GM21360 (cell line): ENCODE measurements around the gene AJAP1.

Experiments used
- ATAC-seq: cut with Tn5 transposase; IDR thresholded peaks from one replicate; pipeline ENCODE4 v1.9.1; 2021; ENCODE audit warnings: mild to moderate bottlenecking, moderate library complexity; ENCODE audit not compliant: unreplicated experiment

AJAP1 gene

DNA sequence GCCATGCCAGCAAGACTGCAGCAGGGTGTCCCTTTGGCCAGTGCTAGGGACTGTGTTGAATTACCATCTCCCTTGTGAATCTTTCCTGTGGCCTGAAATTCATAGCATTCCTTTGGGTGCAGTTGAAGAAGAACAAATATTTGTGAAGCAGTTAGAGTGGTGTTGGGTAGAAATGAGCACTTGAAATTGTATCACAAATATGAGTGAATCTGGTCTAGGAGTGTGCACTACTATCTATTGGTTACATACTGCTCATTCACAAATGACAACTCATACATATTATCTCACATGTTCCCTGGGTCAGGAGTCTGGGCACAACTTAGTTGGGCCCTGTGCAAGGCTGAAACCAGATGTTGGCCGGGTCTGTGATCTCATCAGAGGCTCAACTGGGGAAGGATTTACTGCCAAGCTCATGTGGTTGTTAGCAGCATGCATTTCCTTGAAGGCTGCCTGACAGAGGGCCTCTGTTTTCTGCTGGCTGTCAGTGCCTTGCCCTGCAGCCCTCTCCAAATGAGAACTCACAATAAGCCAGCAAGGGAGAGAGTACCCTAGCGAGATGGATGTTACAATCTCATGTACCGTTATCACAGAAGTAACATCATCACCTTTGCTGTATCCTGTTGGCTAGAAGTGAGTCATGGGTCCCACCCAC, 23.8 kb downstream of the AJAP1 start:
- no peak for ATAC-seq

DNA sequence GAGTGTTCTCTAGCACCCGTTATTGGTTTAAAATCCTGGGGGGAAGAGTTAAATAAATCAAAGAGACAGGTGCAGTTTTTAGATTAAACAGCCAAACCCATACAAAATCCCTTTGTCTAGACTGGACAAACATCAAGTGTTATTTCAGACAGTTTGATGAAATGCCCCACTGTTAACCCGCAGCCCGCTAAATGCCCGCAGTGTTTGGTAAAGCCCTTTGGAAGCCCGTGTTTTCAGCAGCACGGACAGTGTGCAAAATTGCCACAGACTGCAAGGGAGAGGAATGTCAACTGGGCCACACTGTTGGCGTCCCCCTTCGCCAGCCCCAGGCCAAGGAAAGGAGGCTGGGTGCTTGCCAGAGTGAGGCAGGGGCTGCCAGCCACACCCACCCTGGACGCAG, 26.6 kb downstream of the AJAP1 start:
- ATAC-seq, result no peak

DNA sequence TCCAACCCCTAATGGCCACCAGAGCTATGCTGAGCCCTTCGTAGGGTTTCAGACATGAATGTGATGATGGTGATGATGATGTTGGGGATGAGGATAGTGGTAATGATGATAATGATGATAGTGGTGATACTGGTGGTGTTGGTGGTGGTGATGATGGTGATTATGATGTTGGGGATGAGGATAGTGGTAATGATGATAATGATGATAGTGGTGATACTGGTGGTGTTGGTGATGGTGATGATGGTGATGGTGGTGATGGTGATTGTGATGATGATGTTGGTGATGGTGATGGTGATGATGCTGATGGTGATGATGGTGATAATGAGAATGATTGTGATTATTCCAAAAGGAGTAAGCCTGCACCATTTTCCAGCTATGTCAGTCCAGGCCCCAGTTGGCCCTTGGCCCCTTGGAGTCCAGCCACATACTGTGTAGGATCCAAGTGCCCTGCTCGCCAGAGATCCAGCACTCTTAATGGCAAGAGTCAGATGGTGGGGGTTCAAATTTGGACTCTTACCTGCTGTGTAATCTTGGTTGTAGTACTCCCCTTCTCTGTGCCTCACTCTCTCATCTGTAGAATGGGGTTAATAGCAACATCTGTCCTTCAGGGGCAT, 28.3 kb downstream of the AJAP1 start:
- no peak for ATAC-seq

DNA sequence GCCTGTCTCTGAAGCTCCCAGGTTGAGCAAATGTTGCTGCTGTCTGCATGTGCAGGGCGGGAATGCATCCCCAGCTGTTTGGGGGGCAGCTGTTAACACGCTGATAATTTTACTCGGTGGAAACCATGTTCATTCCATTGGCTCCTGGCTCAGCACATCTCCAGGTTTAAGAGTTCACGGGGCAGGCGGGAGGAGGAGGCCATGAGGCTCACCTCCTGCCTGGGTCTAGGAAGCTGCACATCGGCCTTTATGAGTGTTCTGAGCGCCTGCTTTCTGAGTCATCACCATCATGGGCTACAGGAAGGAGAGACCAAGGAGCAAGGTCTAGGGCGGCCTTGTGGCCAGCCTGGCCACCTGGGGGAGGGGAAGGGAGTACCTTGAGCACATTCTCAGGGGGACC, 29.7 kb downstream of the AJAP1 start:
- ATAC-seq, result no peak

DNA sequence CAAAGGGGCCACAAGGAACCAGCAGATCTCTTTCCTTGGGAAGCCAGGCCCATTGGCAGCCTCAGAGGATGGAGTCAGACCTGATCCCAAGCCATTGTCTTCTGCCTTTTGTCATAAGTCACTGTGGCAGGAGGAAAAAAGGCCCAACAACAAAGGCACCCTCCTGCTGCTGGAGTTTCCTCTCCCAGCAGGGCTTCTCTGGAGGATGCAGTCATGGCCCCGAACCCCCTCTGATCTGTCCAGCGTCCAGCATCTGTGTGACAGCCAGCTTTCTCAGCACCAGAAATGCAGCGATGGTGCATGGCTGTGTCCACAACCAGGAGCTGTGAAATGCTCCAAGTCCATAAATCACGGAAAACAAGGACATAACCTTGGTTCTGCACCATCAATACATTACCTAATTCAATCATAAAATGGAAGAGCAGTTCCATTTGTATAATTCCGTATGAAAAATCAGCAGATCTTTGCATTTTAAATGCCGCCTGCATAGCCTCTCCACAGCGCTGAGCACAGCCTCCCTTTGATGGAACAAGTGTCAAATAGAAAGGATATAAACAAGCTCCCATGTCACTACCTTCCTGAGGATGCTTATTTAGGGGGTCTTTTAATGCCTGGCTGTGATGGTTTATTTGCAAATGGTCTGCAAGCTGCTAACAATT, 30.6 kb downstream of the AJAP1 start:
- no peak for ATAC-seq

DNA sequence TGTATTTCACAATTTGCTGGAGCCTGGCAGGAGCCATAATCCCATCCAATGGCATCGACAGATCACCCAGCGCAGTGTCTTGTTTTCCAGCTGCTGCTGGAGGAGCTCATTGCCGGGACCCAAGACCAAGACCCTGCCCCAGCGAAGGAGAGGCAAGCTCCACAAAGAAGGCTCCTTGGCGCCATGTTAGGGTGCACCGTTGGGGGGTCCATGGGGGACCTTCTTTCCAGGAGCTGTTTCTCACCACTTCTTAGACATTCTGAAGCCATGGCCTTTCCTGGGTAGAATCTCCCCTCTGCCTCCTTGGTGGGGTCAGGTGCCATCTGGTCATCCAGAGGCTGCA, 31.1 kb downstream of the AJAP1 start:
- ATAC-seq, result no peak

DNA sequence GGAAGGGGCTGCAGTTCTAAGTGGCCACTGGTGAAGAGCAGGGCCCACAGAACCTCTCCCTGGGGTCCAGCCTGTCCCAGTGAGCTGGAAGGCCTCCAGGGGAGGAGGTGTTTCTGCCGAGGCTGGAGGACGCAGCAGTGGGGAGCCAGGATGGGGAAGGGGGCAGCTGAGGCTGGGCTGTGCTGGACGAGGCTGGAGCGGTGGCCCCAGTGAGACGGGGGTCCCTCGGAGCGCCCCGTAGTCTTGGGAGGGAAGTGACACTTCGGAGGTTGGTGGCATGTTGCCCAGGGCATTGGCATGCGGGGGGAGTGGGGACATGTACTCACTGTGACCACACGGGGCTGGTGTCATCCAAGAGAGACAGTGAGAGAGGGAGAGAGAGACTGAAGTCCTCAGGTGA, 33.5 kb downstream of the AJAP1 start:
- ATAC-seq, result no peak

DNA sequence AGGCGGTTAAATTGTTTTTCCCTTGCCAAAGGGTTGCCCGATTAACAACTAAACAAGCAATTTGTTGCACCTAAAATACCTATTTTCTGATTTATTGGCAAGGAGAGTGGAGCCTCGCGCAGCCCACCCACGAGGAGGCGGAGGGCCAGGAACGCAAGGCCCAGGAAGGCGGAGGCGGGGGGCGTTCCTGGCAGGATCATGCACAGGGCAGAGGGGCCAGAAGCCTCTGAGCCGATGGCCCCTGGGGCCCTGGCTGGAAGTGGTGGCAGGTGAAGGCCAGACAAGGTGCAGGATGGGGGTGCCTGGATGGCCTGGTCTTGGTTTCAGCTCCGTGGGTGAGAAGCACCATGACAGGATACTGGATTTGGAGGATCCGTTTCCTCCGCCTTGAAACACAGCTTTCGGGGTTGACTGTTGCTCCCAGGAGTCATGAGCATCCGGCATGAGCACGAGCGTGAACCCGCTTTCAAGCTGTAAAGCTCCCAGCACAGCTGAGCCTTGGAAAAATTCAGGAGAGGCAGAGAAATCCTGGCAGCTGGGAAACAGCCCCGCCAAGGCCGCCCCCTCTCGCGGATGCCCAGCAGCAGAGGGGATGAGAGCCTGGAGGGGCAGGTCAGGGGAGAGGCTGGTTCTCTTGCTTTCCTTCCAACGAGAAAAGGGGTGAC, 35.0 kb downstream of the AJAP1 start:
- no peak for ATAC-seq

DNA sequence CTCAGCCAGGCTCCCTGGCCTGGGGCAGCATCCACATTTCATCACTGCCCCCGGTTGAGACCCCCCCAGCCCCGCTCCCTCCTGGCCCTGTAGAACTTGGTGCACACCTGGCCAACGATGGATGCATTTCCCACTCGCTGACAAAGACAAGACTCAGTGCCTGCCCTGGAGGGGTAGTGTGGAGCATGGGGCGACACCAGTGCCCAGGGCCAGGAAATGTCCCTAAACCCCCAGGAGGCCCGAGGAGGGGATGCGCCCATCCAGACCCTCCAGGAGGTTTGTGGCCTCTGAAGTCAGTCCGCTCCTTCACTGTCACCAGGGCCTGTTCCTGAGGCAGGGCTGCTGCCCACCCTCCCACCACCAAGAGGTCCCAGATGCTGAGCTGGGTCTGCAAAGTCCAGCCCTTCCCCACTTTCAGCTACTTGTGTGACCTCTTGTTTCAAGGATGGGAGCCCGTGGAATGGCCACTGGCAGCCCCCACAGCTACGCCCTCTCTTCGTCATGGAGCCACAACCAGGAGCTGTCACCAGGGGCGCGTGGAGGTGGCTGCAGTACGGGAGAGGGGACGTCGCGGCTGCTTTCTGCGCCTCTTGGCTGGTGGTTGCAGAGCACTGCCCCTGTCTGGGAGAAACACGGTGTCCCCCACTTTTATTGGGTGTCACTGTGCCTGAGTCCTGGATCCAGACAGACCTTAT, 35.7 kb downstream of the AJAP1 start:
- no peak for ATAC-seq

DNA sequence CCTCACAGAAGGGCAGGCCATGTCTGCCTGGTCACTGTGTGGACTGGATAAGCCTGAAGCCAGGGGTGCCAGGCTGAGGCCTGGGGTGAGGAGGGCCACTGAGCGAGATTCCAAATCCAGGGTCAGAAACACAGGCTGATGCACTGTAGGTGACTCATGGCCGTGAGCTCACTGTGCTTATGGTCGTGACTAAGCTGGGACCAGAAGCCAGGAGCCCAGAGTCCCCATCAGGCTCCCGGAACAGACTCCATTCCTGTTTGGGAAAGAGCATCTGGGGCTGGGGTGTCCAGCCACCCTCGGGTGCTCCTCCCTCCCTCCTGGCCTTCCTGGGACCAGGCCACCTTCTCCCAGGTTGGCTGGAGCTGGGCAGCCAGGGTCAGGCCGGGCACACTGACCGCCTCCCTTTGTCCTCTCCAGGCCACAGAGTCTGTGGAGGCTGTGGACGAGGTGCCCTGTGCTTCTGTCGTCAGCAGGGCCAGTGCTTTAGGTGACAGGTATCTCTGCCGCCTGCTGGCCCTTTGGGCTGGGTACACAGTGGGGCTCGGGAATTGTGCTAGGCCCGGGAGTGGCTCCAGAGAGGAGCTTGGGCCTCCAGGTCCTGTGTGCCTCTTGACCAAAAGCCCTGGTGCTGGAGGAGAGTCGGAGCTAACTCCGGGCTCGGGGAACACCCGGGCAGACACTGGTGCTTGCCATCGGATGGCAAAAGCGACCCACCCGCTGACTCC, 36.7 kb downstream of the AJAP1 start:
- ATAC-seq, result no peak

DNA sequence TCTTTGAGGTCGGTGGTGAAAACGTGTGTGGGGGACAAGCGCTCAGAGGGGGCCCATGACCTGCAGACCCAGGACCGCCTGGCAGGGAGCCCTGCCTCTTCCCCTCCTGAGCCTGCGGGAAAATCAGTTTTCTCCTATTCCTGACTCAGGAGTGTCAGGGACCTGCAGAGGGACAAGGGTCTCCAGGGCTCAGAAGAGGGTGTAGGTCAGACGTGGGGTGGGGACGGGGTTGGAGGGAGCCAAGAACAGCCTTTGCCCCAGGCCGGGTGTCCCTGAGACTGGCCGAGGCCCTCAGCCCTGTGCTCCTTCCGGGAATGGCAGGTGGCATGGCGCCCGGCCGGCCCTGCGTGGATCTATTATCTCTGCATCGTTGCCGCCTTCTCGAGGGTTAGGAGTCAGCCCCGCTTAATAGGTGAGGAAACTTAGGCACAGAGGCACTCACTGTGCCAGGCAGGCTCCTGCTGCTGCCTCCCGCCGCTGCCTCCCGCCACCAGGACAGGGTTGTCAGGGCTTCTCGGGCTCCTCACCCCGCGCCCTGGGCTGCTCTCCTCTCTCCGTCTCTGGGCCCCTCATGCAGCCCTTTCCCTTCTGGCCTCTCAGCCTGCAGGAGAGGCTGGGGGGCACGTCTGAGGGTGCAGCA, 37.5 kb downstream of the AJAP1 start:
- no peak for ATAC-seq

DNA sequence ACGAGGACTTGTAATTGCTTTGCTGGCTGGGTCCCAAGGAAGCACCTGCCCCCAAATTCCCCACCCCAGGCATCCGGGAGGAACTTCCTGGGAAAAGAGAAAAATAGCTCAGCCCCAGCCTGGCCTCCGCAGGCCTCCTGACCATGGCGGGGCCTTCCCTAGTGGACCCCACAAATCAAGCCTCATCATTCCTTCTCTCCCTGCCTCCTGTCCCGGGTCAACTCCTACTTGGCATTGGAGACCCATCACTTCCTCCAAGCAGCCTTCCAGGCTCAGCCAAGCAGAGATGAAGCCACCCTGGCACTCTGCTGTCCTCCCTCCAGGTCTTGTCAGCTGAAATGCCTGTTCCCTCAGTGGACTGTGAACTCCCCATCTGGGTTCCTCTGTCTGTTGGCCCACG, 38.0 kb downstream of the AJAP1 start:
- ATAC-seq, result no peak

DNA sequence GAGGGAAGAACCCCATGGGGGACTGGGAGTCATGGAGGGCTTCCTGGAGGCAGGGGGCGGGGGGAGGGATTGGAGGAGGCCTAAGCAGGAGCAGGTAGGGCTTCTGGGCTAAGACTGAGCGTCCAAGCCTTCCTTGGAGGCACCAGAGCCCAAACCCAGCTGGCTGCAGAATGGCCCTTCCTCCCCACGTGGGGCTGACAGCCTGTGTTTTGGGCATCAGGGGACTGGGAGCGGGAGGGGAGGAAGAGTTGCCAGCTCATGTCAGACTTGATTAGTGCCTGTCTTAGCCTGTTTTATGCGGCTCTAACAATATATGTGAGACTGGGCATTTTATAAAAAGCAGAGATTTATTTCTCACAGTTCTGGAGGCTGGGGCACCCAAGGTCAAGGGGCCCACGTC, 38.9 kb downstream of the AJAP1 start:
- no peak for ATAC-seq

DNA sequence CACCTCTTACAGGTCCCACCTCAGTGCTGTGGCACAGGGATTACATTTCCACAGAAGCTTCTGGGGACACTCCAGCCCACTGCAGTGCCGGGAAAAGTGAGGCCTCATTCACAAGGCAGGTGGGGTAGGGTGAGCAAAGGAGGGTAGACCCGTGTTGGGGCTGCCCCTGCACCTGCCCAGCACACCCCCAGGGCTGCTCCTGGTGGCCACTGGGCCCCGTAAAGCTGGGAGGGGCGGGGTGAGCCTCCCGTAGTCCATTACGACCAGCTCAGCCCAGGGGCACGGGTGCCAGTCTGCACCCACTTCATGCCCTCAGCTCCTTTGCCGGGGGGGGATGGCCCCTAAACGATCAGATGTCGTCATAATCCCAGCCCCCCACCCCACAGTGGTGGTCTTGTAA, 39.5 kb downstream of the AJAP1 start:
- ATAC-seq, result no peak

DNA sequence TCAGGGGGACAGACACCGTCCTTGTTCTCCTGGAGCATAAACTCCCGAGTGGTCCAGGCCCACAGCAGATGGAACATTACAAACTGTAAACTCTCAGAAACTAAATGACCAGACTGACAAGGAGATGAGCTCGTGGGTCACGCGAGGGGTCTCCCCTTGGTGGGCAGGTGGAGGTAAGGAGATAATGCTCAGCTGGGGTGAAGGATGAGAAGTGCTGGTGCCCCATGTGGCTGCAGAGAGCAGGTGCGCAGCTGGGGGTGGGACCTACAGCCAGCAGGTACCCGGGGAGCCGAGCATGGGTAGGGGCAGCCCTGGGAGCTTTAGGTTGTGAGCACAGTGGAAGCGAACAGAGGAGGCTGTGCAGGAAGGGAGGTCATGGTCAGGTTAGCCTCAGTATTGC, 40.1 kb downstream of the AJAP1 start:
- ATAC-seq, result no peak

DNA sequence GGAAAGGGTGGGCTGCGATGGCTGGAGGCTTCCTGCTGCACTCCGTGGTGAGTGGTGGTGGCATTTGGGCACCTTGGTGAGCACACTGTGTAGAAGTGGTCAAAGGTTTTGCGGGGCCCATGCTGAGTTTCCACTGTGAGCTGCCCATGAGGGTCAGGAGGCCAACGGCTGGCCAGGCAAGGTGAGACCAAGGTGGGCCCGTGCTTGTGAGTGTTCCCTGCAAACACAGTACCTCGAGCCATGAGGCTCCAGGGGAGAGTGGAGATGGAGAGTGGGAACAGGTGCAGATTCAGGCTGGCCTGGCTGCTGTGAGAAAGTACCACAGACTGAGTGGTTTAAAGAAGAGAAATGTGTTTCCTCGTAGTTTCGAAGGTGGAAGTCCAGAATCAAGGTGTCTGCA, 40.8 kb downstream of the AJAP1 start:
- ATAC-seq, result no peak

DNA sequence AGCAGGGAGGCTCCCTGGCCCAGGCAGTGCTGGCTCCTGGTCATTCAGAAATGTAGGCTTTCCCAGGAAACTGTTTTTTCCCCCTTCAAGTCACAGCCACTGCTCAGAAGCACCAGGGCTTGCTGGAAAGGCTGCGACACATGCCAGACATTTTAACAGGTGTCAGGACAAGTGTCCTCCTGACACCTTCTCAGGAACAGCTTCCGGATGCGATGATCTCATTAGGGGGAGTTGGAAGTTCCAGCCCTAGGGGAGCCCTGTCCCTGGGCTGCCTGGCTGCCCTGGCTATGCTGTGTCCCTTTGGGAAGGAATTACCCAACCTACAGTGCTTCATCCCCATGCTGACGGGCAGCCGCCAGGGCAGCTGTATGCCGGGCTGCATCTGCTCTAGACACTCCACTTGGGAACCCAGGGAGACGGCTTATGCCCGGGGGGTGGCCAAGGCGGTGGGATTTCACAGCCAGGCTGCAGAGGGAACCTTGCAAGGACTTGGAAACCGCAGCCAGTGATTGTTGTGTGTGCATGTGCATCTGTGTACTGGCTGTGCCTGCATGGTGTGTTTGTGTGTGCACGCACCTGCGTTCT, 41.8 kb downstream of the AJAP1 start:
- no peak for ATAC-seq

DNA sequence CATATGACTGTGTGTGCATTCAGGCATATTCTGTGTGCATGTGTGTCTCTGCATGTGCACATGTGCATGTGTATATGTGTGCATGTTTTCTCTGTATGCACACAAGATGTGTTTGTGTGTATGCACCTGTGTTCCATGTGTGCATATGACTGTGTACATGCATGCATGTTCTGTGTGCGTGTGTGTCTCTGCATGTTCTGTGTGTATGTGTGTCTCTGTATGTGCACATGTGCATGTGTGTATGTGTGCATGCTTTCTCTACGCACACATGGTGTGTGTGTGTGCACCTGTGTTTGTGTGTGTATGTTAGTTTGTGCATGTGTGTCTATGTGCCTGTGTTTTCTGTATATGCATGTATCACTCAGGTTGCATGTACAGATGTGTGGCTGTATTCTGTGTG, 42.3 kb downstream of the AJAP1 start:
- no peak for ATAC-seq

DNA sequence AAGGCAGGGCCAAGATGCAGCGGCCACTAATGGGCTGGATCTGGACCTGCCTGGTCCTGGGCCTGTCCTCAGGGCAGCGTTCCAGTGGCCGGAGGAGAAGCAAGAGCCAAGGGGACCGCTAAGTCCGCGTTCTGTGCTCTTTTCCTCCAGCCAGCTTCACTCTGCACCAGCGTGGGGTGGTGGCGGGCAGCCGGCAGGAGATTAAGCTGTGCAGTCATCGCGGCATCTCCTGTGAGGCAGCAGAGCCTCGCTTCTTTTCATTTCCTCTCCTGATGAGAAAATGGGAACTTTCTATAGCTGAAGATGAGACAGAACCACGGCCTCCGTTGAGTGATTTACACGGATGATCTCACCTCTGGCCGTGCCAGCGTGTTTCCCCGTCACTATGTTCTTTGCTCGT, 43.4 kb downstream of the AJAP1 start:
- no peak for ATAC-seq

DNA sequence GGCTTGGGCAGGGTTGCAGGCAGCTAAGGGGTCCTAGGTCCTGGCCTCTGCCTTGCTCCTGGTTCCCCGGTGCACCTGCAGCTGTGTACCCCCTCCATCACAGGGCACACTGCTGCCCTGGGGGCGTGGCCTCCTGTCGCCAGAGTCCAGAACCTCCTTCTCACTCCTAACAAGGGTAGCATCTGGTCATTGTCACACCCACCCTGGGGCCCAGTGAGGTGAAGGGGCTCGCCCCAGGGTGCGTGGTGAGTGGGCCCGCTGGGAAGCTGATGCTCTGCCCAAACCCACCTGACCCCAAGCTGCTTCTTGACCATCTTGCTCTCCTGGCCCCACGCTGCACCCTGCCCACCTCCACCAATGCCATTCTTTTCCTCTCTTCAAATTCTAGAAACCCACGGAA, 44.5 kb downstream of the AJAP1 start:
- no peak for ATAC-seq
